T-helper 2 cell treated with Interferon-gamma antibody and Interleukin-4, amounts not matched to agents 5 μg/mL and 100 μg/mL, for 36 hours (primary cell): Measurements from ENCODE around the gene PAM.

Experiments used
- DNase-seq: peaks from one replicate; pipeline ENCODE4 v3.0.0; 2021; ENCODE audit warnings: low spot score
- H3K27ac Mint-ChIP-seq: one replicate; pipeline ENCODE4 v1.8.0; 2021; ENCODE audit warnings: mild to moderate bottlenecking, mixed read lengths
- H3K27me3 Mint-ChIP-seq: one replicate; pipeline ENCODE4 v1.8.0; 2021; ENCODE audit warnings: low read depth, mixed read lengths
- H3K36me3 Mint-ChIP-seq: one replicate; pipeline ENCODE4 v1.8.0; 2021; ENCODE audit warnings: low read depth, mixed read lengths
- H3K4me1 Mint-ChIP-seq: one replicate; pipeline ENCODE4 v1.8.0; 2021; ENCODE audit warnings: low read depth, mixed read lengths
- H3K4me3 Mint-ChIP-seq: one replicate; pipeline ENCODE4 v1.8.0; 2022; ENCODE audit warnings: mild to moderate bottlenecking, moderate library complexity, mixed read lengths
- H3K9me3 Mint-ChIP-seq: one replicate; pipeline ENCODE4 v1.8.0; 2021; ENCODE audit warnings: mixed read lengths

Gene PAM

GRCh38 chr5:102754767-102755431 is at the start of gene PAM:
Gene PAM (plus strand): TSS chr5:102755305. CDS start chr5:102866196, 110,891 bp downstream.
- peak within 1 kb of the TSS; percentile 86 for H3K27ac Mint-ChIP-seq
- H3K4me3 Mint-ChIP-seq = peak within 1 kb of the TSS; percentile 90
- H3K36me3 Mint-ChIP-seq = no peaks in the 10 kb centered on the region
- H3K4me1 Mint-ChIP-seq = peaks cover 24% of the 10 kb centered on the region
- peaks cover 26% of the 10 kb centered on the region for H3K27me3 Mint-ChIP-seq
- no peaks in the 10 kb centered on the region for H3K9me3 Mint-ChIP-seq
- DNase-seq = peak; percentile 81

GRCh38 chr5:102711525-102712385 is 43.4 kb upstream of the PAM start:
- no peak for DNase-seq
- Mint-ChIP-seq H3K27me3 (no peaks in the 10 kb centered on the region), H3K4me3 (no peak overlapping the region), H3K4me1 (no peaks in the 10 kb centered on the region), H3K9me3 (no peaks in the 10 kb centered on the region), H3K36me3 (no peaks in the 10 kb centered on the region), H3K27ac (no peak overlapping the region)

GRCh38 chr5:102713278-102713677 is 41.8 kb upstream of the PAM start:
- no peak for DNase-seq
- Mint-ChIP-seq H3K27ac (no peak overlapping the region), H3K36me3 (no peaks in the 10 kb centered on the region), H3K27me3 (no peaks in the 10 kb centered on the region), H3K4me3 (no peak overlapping the region), H3K9me3 (no peaks in the 10 kb centered on the region), H3K4me1 (no peaks in the 10 kb centered on the region)

- no peak for DNase-seq
- Mint-ChIP-seq H3K4me3 (no peak overlapping the region), H3K36me3 (no peaks in the 10 kb centered on the region), H3K4me1 (no peaks in the 10 kb centered on the region), H3K27me3 (no peaks in the 10 kb centered on the region), H3K27ac (no peak overlapping the region), H3K9me3 (no peaks in the 10 kb centered on the region)
Observed at GRCh38 chr5:102713682-102714231, 41.3 kb upstream of the PAM start.

- no peak for DNase-seq
- no peak overlapping the region for H3K27ac Mint-ChIP-seq
- H3K36me3 Mint-ChIP-seq = no peaks in the 10 kb centered on the region
Observed at GRCh38 chr5:102715082-102715807, 39.9 kb upstream of the PAM start.

GRCh38 chr5:102716017-102716416 is 39.1 kb upstream of the PAM start:
- no peaks in the 10 kb centered on the region for H3K36me3 Mint-ChIP-seq
- no peaks in the 10 kb centered on the region for H3K9me3 Mint-ChIP-seq
- DNase-seq = no peak
- no peaks in the 10 kb centered on the region for H3K27me3 Mint-ChIP-seq
- H3K4me1 Mint-ChIP-seq = no peaks in the 10 kb centered on the region
- H3K27ac Mint-ChIP-seq = no peak overlapping the region
- no peak overlapping the region for H3K4me3 Mint-ChIP-seq

More at GRCh38 chr5:102715082-102715807, 39.9 kb upstream of the PAM start:
- Mint-ChIP-seq H3K4me3 (no peak overlapping the region), H3K4me1 (no peaks in the 10 kb centered on the region), H3K9me3 (no peaks in the 10 kb centered on the region), H3K27me3 (no peaks in the 10 kb centered on the region)

GRCh38 chr5:102718819-102719218 is 36.3 kb upstream of the PAM start:
- no peak for DNase-seq
- Mint-ChIP-seq H3K4me1 (no peaks in the 10 kb centered on the region), H3K36me3 (no peaks in the 10 kb centered on the region), H3K27ac (no peak overlapping the region), H3K4me3 (no peak overlapping the region), H3K9me3 (no peaks in the 10 kb centered on the region), H3K27me3 (peaks cover 13% of the 10 kb centered on the region)

GRCh38 chr5:102719886-102720285 is 35.2 kb upstream of the PAM start:
- H3K4me3 Mint-ChIP-seq = no peak overlapping the region
- H3K27me3 Mint-ChIP-seq = peaks cover 14% of the 10 kb centered on the region
- H3K4me1 Mint-ChIP-seq = no peaks in the 10 kb centered on the region
- no peak for DNase-seq
- no peaks in the 10 kb centered on the region for H3K36me3 Mint-ChIP-seq
- no peak overlapping the region for H3K27ac Mint-ChIP-seq
- no peaks in the 10 kb centered on the region for H3K9me3 Mint-ChIP-seq

- Mint-ChIP-seq H3K4me1 (no peaks in the 10 kb centered on the region), H3K36me3 (no peaks in the 10 kb centered on the region), H3K27ac (no peak overlapping the region), H3K27me3 (peaks cover 17% of the 10 kb centered on the region), H3K9me3 (no peaks in the 10 kb centered on the region), H3K4me3 (no peak overlapping the region)
- DNase-seq = no peak
Observed at GRCh38 chr5:102720969-102721368, 34.1 kb upstream of the PAM start.

- no peaks in the 10 kb centered on the region for H3K9me3 Mint-ChIP-seq
- DNase-seq = no peak
- H3K36me3 Mint-ChIP-seq = no peaks in the 10 kb centered on the region
- H3K27me3 Mint-ChIP-seq = peaks cover 23% of the 10 kb centered on the region
- H3K27ac Mint-ChIP-seq = no peak overlapping the region
- no peaks in the 10 kb centered on the region for H3K4me1 Mint-ChIP-seq
- H3K4me3 Mint-ChIP-seq = no peak overlapping the region
Observed at GRCh38 chr5:102722931-102723330, 32.2 kb upstream of the PAM start.

GRCh38 chr5:102731693-102732092 is 23.4 kb upstream of the PAM start:
- Mint-ChIP-seq H3K27ac (no peak overlapping the region), H3K4me1 (no peaks in the 10 kb centered on the region), H3K9me3 (no peaks in the 10 kb centered on the region), H3K4me3 (no peak overlapping the region), H3K36me3 (no peaks in the 10 kb centered on the region), H3K27me3 (peaks cover 16% of the 10 kb centered on the region)
- no peak for DNase-seq

GRCh38 chr5:102733534-102733933 is 21.6 kb upstream of the PAM start:
- H3K4me1 Mint-ChIP-seq = no peaks in the 10 kb centered on the region
- no peak overlapping the region for H3K27ac Mint-ChIP-seq
- H3K4me3 Mint-ChIP-seq = no peak overlapping the region
- DNase-seq = no peak
- no peaks in the 10 kb centered on the region for H3K9me3 Mint-ChIP-seq
- H3K36me3 Mint-ChIP-seq = no peaks in the 10 kb centered on the region
- H3K27me3 Mint-ChIP-seq = peaks cover 13% of the 10 kb centered on the region

GRCh38 chr5:102737161-102737560 is 17.9 kb upstream of the PAM start:
- no peaks in the 10 kb centered on the region for H3K9me3 Mint-ChIP-seq
- no peak overlapping the region for H3K27ac Mint-ChIP-seq
- H3K4me1 Mint-ChIP-seq = no peaks in the 10 kb centered on the region
- no peak for DNase-seq
- peaks cover 6% of the 10 kb centered on the region for H3K27me3 Mint-ChIP-seq
- H3K36me3 Mint-ChIP-seq = no peaks in the 10 kb centered on the region
- H3K4me3 Mint-ChIP-seq = no peak overlapping the region
